Measurements from ENCODE around the gene CEP290. TPM values are rescaled to one million over a fixed set of nuclear protein-coding genes. Genes with fewer than 3 reads are reported as not detected.

The CEP290 gene
- total and polyA plus RNA-seq, 9 donors = 8.6 to 15.4 (median 12.9) TPM

DNA sequence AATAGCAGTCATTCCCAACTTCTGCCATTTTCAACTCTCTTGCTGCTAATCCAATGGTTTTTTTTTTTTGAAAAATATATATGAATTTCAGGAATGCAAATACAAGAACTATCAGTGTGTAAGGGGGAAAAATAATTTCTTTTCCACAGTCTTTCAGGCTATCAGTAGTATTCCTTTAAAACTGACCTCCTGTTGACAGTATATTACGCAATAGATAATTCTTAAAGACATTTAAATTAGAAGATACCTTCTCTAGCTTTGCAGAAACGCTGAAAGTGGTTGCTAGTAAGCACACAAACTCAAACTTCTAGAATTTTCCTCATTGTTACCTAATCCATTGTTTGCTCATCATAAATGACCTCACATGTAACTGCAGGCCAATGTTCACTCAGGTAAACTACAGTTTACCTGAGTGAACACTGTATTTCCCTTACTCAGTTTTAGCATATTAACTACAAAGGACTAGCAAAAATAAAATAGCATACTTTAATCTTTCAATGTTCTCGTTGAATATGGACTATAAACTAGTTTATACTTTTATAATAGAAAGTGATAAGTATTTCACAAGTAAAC, 112.7 kb downstream of the CEP290 start, which contains the start of gene C12orf50:
Gene C12orf50, minus strand, starts transcription at position 309 of the 573 bp plus-strand sequence. CDS start 2,439 bp downstream, outside the sequence.
- H3K36me3 ChIP-seq (ENCODE audit: control insufficient read depth, insufficient read depth, low read length) = no peaks in the 10 kb centered on the region
- no peak within 1 kb of the TSS for H3K27ac ChIP-seq (ENCODE audit: low read length)
- H3K9me3 ChIP-seq (replicated peaks; ENCODE audit: control insufficient read depth, low read depth, low read length) = no peaks in the 10 kb centered on the region
- DNase-seq = no peak
- 86% methylated on average over 1 of the region's 3 CpGs for WGBS (ENCODE audit: insufficient coverage)
- H3K4me1 ChIP-seq (ENCODE audit: control insufficient read depth, insufficient read depth, low read length) = no peaks in the 10 kb centered on the region
- no peak within 1 kb of the TSS for H3K4me3 ChIP-seq (ENCODE audit: low read length)
- no peaks in the 10 kb centered on the region for H3K27me3 ChIP-seq (ENCODE audit: control insufficient read depth, insufficient read depth, low read length)

DNA sequence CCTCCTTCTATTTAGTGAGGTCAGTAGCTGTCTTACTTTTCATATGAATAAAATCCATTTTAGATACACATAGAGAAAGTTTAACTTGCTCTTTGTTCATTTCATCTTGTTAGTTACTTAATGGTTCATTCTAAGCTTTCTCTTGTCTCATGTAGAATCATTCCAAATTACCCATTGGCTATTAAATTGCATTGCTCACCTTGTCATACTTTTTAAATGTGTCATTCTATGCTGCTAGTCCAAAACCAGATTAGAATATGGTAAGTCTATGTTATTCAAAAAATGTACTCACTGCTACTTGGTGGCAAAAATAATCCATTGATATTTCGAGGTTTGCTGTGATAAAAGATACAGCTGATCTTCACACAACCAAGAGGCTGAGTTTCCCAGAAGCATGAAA, 115.7 kb downstream of the CEP290 start:
- no peaks in the 10 kb centered on the region for H3K9me3 ChIP-seq (replicated peaks; ENCODE audit: control insufficient read depth, low read depth, low read length)
- WGBS (ENCODE audit: insufficient coverage) = no CpG with 5 or more reads among the region's 1 CpG

DNA sequence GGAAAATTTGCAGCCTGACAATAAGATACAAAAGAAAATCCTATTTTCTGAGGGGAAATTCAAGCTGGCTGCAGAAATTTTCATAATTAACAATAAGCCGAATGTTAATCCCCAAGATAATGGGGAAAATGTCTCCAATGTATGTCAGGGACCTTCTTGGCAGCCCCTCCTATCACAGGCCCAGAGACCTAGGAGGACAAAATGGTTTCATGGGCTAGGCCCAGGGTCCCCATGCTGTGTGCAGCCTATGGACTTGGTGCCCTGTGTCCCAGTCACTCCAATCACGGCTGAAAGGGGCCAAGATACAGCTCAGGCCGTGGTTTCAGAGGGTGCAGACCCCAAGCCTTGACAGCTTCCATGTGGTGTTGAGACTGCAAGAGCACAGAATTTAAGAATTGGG, 123.9 kb downstream of the CEP290 start:
- DNase-seq = no peak
- H3K27me3 ChIP-seq (ENCODE audit: control insufficient read depth, insufficient read depth, low read length) = no peaks in the 10 kb centered on the region
- WGBS (ENCODE audit: insufficient coverage) = 79% methylated on average over 2 of the region's 3 CpGs
- H3K4me3 ChIP-seq (ENCODE audit: low read length) = no peak overlapping the region
- H3K27ac ChIP-seq (ENCODE audit: low read length) = no peak overlapping the region
- no peaks in the 10 kb centered on the region for H3K36me3 ChIP-seq (ENCODE audit: control insufficient read depth, insufficient read depth, low read length)
- peaks cover 2% of the 10 kb centered on the region for H3K9me3 ChIP-seq (replicated peaks; ENCODE audit: control insufficient read depth, low read depth, low read length)
- H3K4me1 ChIP-seq (ENCODE audit: control insufficient read depth, insufficient read depth, low read length) = no peaks in the 10 kb centered on the region

More for the DNA sequence above, 115.7 kb downstream of the CEP290 start:
- no peak overlapping the region for H3K4me3 ChIP-seq (ENCODE audit: low read length)
- DNase-seq = no peak
- H3K4me1 ChIP-seq (ENCODE audit: control insufficient read depth, insufficient read depth, low read length) = no peaks in the 10 kb centered on the region
- H3K27me3 ChIP-seq (ENCODE audit: control insufficient read depth, insufficient read depth, low read length) = no peaks in the 10 kb centered on the region
- no peak overlapping the region for H3K27ac ChIP-seq (ENCODE audit: low read length)
- no peaks in the 10 kb centered on the region for H3K36me3 ChIP-seq (ENCODE audit: control insufficient read depth, insufficient read depth, low read length)

DNA sequence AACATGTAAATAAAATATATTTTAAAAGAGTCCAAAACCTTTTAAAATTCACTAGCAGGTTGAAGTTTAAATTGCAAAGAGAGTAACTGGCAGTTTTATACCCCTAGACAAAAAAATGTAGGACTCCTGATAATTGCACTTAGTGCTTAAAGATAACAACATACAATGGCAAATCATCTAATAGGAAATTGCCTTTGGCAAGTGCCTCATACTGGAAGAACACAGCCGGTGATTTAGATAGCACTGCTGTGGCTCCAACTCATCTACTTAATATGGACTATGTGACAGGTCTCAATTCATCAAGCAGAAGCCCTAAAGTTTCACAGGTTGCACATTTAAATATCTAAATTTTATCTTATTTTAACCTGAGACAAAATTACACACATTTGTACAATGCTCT, 126.1 kb downstream of the CEP290 start:
- peaks cover 2% of the 10 kb centered on the region for H3K9me3 ChIP-seq (replicated peaks; ENCODE audit: control insufficient read depth, low read depth, low read length)
- H3K4me1 ChIP-seq (ENCODE audit: control insufficient read depth, insufficient read depth, low read length) = no peaks in the 10 kb centered on the region
- no peak overlapping the region for H3K4me3 ChIP-seq (ENCODE audit: low read length)
- no peaks in the 10 kb centered on the region for H3K27me3 ChIP-seq (ENCODE audit: control insufficient read depth, insufficient read depth, low read length)
- WGBS (ENCODE audit: insufficient coverage) = no CpG with 5 or more reads among the region's 1 CpG
- DNase-seq = no peak
- no peaks in the 10 kb centered on the region for H3K36me3 ChIP-seq (ENCODE audit: control insufficient read depth, insufficient read depth, low read length)
- H3K27ac ChIP-seq (ENCODE audit: low read length) = no peak overlapping the region

DNA sequence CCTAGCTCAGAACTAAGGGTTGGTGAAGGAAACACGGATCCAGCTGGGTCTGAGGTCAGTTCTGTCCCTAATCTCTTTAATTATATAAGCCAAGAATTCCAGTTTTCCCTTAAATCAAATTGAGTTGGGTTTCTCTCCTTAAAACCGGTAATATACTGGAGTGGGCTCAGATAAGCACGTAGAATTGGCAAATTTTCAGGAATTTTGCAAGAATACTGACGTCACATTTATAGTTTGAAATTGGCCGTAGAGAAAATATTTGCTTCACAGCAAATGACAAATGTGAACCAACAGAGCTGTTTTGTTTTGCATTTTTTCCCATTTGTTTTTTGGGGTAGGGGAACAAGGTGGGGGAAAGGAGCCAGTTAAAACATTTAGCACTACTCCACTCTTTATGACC, 130.1 kb downstream of the CEP290 start:
- no peak overlapping the region for H3K4me3 ChIP-seq (ENCODE audit: low read length)
- no peaks in the 10 kb centered on the region for H3K9me3 ChIP-seq (replicated peaks; ENCODE audit: control insufficient read depth, low read depth, low read length)
- no peak overlapping the region for H3K27ac ChIP-seq (ENCODE audit: low read length)
- no peaks in the 10 kb centered on the region for H3K4me1 ChIP-seq (ENCODE audit: control insufficient read depth, insufficient read depth, low read length)
- no peaks in the 10 kb centered on the region for H3K27me3 ChIP-seq (ENCODE audit: control insufficient read depth, insufficient read depth, low read length)
- WGBS (ENCODE audit: insufficient coverage) = 83% methylated on average over 1 of the region's 5 CpGs
- no peaks in the 10 kb centered on the region for H3K36me3 ChIP-seq (ENCODE audit: control insufficient read depth, insufficient read depth, low read length)
- DNase-seq = no peak

DNA sequence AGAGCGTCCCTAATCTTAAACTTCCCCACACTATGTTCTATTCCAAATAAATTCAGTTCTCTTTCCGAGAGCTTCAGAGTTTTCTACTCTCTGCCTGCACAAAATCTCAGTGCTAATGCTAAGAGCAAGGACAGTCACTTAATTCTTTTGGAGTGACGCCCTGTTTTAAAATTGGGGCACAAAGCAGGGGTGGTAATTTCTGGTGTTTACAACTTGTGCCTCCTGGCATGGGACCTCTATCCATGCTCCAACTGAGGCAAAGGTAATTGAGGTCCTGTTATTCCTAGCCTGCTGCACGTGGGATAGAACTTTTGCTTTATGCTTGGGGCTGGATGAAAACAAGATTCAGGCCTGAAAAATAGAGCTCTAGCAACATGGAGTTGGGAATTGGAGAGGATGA, 135.5 kb downstream of the CEP290 start:
- DNase-seq = no peak
- WGBS (ENCODE audit: insufficient coverage) = 85% methylated on average over 4 of the region's 4 CpGs
- Histone ChIP-seq H3K4me1 (ENCODE audit: control insufficient read depth, insufficient read depth, low read length) (no peaks in the 10 kb centered on the region), H3K4me3 (ENCODE audit: low read length) (no peak overlapping the region), H3K36me3 (ENCODE audit: control insufficient read depth, insufficient read depth, low read length) (no peaks in the 10 kb centered on the region), H3K9me3 (replicated peaks; ENCODE audit: control insufficient read depth, low read depth, low read length) (no peaks in the 10 kb centered on the region), H3K27me3 (ENCODE audit: control insufficient read depth, insufficient read depth, low read length) (no peaks in the 10 kb centered on the region), H3K27ac (ENCODE audit: low read length) (no peak overlapping the region)

DNA sequence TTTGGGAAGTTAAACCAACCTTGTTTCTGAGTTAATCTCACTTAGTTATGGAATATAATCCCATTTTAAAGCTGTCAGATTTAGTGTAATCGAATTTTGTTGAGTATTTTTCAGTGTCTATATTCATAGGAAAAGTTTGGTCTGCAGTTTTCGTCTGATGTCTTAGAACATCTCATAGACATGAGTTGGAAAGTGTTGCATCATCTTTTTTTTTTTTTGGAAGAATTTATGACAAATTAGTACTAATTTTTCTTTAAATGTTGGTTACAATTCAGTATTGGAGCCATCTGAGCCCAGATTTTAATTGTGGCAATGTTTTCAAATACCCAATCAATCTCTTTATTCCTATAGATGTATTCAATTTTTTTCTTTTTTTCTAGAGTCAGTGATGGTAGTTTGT, 140.6 kb downstream of the CEP290 start:
- Histone ChIP-seq H3K9me3 (replicated peaks; ENCODE audit: control insufficient read depth, low read depth, low read length) (no peaks in the 10 kb centered on the region), H3K4me1 (ENCODE audit: control insufficient read depth, insufficient read depth, low read length) (no peaks in the 10 kb centered on the region), H3K4me3 (ENCODE audit: low read length) (no peak overlapping the region), H3K27ac (ENCODE audit: low read length) (no peak overlapping the region), H3K27me3 (ENCODE audit: control insufficient read depth, insufficient read depth, low read length) (no peaks in the 10 kb centered on the region), H3K36me3 (ENCODE audit: control insufficient read depth, insufficient read depth, low read length) (no peaks in the 10 kb centered on the region)
- no peak for DNase-seq
- WGBS (ENCODE audit: insufficient coverage) = no CpG with 5 or more reads among the region's 2 CpGs

Other genes with a start within 250 kb of the CEP290 start
- 0.09 TPM for gene C12orf50, start 112.7 kb downstream of the CEP290 start, total RNA-seq
- under 1 TPM; 0.11 to 0.37 (median 0.21) TPM for gene C12orf50, start 112.7 kb downstream of the CEP290 start, polyA plus RNA-seq (ENCODE audit: insufficient read depth in 1 of 8, insufficient read length in 8 of 8, low replicate concordance in 1 of 8)
- 27.4 TPM for gene TMTC3, start 219 bp upstream of the CEP290 start, total RNA-seq
- gene TMTC3, start 219 bp upstream of the CEP290 start, polyA plus RNA-seq (ENCODE audit: insufficient read depth in 1 of 8, insufficient read length in 8 of 8, low replicate concordance in 1 of 8) = 10 to 100 TPM in 7 of 8 donors, 1 to 10 TPM in 1; 9.2 to 20.0 (median 13.3) TPM